Stimulated activated CD8-positive, alpha-beta memory T cell treated with anti-CD3 and anti-CD28 coated beads, Interleukin-15, amount 100 ng/mL, for 4 hours (primary cell): Measurements from ENCODE around the gene CTNNA3.

Experiments
- DNase-seq, 2 donors: peaks; one replicate each; pipeline ENCODE4 v3.0.0-alpha.2; 2020; ENCODE audit warnings: low read depth in 2 of 2

The CTNNA3 gene

DNA sequence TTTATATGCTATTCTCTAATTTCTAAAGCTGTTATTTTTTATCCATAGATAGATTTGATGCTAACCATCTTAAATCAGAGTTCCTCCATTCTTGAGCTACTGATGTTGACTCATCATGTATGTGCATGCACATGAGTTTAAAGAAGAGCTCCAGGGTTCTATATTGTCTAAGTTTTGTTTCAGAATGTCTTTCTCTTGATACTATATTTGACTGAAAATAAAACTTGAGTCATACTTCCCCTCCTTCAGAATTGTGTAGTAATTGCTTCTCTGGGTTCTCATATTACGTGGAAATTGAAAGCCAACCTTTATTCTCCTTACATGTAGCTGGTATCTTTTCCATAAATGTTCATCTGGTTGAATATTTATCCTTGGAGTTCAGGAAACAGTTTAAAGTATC is 680.8 kb downstream of the CTNNA3 start:
- no peak for DNase-seq

DNA sequence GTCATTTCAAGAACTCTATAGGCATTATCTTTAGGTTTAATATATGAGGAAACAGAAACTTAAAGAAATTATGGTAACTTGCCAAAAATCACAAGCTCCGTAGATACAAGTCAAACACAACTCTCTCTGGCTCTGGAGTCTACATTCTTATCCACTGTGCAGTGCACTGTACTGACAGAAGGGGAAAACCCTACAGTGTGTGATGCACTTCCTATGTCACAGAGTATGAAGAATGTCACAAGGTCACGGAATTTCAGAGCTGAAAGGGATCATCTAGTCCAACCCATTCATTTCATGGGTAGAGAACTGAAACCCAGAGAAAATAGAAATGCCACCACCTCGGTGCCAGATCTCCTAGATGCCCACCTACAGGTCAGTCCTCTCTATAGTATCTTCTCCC is 684.0 kb downstream of the CTNNA3 start:
- no peak for DNase-seq

DNA sequence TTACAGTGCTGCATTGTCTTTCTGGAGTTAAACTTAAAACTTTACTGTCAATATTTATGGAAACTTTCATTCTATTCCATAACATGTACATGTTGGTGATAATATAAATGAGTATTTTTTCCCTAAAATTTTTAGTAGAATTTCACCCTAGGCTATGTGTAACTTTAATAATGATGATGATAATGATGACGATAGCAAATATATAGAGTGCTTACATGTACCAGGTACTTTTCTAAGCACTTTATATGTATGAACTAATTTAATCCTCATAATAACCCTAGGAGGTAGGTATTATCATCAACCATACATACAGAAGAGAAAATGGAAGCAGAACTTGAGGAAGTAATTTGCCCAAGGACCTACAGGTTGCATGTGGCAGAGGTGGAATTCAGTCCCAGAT is 684.5 kb downstream of the CTNNA3 start:
- no peak for DNase-seq

DNA sequence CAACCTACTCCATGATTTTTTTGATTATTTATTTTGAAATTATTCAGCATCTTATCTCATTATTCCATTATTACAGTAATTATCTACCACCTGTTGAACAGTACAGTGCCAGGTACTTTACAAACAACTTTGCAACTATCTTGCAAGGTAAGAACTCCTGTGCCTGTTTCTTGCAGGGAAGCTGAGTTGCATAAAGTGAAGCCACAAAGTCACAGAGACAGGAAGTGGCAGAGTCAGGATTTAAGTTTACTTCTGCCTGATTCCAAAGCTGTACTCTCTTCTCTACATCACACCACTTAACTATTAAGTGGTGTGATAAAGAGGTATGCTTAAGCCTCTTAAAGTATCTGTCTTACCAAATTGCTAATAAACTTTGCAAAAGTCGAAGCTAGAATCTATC is 690.0 kb downstream of the CTNNA3 start:
- no peak for DNase-seq

- DNase-seq, result no peak
Observed at GRCh38 chr10:67004690-67005089, 691.3 kb downstream of the CTNNA3 start.

DNA sequence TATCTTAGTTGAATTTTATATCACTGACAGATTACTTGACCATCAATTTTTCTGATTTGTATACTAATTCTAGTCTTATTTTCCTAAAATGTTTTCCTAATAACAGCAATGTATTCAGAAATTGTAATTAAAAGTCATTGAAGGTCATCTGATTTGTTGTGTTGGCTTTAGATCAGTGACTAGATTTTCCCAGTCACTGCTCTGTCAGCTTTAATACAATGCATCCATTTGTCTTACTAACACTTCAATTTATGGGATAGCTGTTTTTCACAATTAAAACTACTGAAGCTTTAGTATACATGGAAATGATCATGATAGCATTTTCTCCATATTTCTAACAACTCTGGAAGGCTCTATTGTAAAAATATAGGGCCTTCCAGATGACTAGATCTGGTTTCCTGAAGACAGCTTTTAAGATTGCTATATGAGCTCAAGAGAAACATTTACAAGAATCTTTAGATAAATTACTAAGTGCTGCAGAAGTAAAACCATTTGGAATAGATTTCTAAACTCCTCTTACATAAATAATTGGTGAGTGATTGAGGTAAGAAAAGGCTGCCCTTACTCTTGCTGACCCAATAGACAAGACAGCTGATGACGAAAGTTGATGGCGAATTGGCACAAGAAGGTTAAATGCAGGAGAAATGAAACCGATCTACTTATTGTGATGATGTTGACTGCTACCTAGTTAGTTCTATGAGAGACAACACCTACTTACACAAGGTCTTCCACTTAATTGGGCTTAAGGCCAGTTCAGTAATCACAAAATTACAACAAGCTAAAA is 696.0 kb downstream of the CTNNA3 start:
- DNase-seq, result no peak

GRCh38 chr10:66996996-66997395 is 699.0 kb downstream of the CTNNA3 start:
- no peak for DNase-seq

- DNase-seq, result no peak
Observed at GRCh38 chr10:66990143-66990830, 705.7 kb downstream of the CTNNA3 start.

GRCh38 chr10:66983475-66983818 is 712.5 kb downstream of the CTNNA3 start:
- DNase-seq, result no peak

DNA sequence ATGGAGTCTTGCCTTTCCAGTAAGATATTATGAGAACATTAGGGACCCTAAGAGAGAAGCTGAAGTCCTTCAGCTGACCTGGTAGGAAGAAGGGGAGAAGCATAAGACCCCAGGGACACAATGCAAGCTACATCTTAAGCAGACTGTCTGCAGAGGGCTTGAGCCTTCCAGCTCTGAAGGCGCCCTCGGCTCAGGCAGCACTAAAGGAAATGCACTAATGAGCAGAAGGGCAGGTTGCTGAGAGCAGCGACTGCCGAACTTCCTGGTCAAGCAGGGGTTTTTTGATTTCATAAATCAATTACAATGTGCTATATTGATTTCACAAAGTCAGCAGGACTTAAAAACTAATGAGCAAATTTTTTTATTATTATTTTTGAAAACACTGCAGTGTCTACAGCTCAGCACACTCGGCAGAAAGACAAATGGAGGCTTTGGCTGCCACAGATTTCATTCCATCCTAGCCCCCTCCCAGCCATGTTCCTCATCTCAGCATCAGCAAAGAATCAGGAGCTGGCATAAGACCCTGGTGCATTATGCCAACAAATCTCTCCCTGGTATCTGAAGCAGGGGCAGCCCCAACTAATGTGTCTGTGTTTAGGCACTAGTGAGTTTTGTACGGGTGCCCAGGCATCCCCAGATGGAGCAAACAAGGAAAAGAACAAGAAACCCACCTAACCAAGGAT is 713.1 kb downstream of the CTNNA3 start:
- no peak for DNase-seq

- no peak for DNase-seq
Observed at GRCh38 chr10:66982053-66982420, 714.0 kb downstream of the CTNNA3 start.

DNA sequence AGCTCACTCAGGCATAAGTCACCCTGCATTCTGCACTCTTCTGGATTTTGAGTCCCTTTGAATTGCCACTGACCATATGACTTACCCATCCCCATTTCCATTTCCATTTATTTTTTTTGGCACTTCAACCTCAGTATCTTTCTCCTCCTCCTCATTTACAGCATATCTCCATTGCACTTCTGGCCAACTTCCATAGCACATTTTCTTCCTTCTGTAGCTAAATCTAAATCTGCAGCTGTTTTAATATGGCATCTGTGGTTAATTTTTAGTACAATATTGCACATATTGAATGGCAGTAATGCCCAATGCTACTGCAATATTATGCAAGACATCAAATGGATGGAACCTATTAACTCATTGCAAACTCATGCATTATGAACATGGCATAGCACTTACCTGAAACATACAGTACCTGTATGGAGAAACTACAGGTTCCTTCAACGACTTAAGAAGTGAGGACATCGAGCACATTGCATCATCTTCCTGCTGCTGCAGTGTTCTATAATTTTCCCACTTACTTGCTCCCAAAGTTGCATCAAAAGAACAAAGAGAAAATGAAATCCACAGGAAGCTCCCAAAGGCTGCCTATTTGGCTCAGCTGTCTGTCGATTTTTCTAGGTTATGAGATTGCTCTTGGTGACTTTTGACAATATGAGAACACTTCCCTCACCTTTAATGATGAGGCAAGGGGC is 714.5 kb downstream of the CTNNA3 start:
- no peak for DNase-seq

DNA sequence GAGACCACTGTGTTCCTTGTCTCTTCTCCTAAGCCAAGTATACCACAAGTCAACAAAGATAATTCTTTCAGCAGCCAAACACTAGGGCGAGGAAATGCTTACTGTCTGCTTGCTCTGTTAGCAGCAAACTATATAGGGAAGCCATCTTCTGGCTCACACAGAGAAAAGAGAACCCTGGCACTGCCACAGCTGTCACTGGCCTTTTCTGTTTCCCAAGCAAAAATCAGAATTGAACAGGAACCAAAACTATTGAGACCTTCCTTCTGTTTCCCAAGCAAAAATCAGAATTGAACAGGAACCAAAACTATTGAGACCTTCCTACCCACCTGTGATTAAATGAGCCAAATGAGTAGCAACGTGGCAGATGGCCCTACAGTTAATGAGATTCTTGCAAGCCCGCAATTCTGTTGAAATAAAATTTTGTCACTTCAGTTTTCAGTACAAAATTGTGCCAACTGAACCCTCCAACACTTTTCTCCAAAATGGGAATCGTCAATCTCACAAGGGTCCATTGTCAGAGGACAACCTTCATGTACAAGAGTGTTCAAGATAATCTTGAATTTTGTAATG is 715.7 kb downstream of the CTNNA3 start:
- DNase-seq, result no peak

DNA sequence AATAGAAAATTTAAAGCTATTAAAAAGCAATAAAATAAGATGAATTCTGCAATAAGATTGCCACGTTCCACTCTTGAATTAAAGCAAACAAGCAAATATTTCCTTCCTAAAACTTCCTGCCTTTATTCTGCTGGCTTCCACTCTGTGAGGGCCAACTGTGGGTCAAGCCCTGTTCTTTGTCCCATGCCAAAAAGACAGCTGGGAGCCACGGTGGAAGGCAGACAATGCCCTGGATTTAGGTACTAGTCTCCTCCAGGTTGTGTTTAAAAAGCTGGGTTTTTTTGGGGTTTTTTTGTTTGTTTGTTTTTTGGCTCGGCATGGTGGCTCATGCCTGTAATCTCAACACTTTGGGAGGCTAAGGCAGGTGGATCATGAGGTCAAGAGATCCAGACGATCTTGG is 731.0 kb downstream of the CTNNA3 start:
- no peak for DNase-seq

- DNase-seq, result no peak
Observed at GRCh38 chr10:66958466-66958865, 737.5 kb downstream of the CTNNA3 start.

DNA sequence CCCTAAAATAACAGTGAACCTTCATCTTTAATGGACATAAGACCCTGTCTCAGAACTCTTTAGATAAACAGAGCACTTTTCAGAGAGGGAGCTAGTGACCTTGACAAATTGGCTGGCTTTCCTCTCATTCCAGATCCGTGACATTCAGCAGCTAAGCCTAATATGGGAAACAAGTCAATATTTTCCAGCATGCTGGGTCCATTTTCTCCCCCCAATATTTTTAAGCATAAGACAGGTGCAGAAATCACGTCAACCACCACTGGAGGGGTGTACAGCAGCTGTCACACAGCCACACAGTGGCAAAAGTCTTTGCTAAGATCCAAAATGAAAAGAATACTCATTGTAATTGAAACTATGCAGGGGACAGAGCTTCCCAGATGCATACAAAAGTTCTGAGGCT is 744.1 kb downstream of the CTNNA3 start:
- no peak for DNase-seq

GRCh38 chr10:66943590-66943989 is 752.4 kb downstream of the CTNNA3 start:
- no peak for DNase-seq

DNA sequence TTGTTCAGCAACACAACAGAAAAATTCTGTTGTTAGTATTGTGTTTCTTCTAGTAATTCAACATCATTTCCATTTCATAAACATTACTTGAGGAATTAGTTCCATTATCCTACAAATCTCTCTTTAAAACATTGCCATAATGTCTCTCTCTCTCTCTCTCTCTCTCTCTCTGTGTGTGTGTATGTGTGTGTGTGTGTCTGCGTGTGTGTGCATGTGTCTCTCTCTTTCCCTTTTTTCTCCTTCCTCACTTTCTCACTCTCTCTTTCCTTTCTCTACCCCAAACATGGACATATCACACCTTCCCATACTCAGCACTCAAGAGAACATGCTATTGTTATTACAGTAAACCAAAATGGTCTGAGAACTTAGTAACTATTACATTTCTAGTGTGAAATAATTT is 753.6 kb downstream of the CTNNA3 start:
- no peak for DNase-seq

GRCh38 chr10:66941491-66941890 is 754.5 kb downstream of the CTNNA3 start:
- no peak for DNase-seq

- no peak for DNase-seq
Observed at GRCh38 chr10:66940965-66941364, 755.0 kb downstream of the CTNNA3 start.

- no peak for DNase-seq
Observed at GRCh38 chr10:66934711-66935110, 761.3 kb downstream of the CTNNA3 start.

GRCh38 chr10:66931949-66932343 is 764.0 kb downstream of the CTNNA3 start:
- no peak for DNase-seq
